NCI-H510A (cell line): ENCODE results near the gene PRKAR1B.

Source experiments
- DNase-seq: peaks from one replicate; lab custom pipeline; 2025; lab: John Stamatoyannopoulos, UW

PRKAR1B gene

DNA sequence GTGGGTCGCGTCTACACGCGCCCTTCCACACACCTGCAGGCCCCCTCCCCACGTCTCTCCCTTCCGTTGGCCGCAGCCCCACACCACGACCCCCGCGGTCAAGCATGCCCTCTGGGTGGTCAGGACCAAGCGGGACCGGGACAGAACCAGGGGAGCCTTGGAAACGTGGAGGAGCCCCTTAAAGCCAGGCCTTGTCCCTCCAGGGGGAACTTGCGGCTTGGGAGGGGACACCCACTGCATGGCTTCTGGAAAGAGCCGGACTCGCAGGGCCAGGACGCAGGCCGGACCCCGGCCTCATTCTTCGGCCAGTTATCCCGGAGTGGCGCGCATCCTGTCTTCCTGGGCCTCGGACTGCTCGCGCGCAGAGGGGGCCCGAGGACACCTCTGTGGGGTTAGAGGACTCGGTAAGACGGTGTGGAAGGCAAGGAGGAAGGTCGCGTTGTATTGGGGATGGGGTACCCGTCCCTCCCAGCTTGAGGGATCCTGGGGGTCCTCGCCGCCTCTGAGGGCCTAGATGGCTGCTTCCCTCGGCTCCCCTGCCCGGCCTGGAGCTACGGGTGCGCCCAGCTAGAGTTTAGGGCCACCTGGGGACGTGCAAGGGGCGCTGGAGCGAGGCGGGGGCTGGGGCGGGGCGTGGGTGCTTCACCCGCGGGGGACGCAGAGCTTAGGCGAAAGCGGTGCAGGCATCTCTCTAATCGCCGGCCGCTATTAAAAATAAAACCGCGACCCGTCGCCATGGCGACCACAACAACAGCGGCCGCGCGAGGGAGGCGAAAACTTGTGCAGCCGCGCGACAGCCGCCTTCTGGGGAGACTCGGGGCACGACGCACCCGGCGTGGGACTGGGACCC is 205.6 kb downstream of the PRKAR1B start:
- DNase-seq, result no peak

DNA sequence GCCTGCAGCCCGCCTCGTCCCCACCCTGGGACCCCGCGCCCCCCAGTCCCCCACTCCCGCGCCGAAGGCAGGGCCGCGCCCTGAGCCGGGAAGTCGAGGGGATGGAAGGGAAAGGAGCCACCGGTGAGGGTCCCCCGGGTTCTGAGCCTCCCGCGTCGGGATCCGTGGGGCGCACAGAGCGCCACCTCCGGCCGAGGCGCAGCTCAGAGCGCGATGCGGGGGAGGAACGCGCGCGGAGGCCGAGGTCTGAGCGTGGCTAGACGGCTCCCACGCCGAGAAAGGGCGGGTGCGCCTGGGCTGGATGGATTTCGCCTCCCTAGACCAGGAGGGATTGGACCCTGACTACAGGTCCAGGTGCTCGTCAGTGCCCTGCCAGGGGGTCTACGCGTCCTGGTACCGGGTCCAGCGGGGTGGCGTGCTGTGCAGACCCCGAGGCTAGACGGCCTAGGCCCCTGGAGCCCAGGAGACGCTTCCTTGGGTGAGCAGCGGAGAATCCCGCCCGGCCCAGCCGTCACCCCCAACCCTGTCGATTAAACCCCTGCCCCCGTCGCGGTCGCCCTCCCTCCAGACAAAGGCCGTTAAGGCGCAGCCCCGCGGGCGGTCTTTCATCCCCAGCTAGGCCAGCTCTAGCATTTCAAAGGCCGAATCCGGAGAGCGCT is 206.4 kb downstream of the PRKAR1B start:
- DNase-seq, result no peak

DNA sequence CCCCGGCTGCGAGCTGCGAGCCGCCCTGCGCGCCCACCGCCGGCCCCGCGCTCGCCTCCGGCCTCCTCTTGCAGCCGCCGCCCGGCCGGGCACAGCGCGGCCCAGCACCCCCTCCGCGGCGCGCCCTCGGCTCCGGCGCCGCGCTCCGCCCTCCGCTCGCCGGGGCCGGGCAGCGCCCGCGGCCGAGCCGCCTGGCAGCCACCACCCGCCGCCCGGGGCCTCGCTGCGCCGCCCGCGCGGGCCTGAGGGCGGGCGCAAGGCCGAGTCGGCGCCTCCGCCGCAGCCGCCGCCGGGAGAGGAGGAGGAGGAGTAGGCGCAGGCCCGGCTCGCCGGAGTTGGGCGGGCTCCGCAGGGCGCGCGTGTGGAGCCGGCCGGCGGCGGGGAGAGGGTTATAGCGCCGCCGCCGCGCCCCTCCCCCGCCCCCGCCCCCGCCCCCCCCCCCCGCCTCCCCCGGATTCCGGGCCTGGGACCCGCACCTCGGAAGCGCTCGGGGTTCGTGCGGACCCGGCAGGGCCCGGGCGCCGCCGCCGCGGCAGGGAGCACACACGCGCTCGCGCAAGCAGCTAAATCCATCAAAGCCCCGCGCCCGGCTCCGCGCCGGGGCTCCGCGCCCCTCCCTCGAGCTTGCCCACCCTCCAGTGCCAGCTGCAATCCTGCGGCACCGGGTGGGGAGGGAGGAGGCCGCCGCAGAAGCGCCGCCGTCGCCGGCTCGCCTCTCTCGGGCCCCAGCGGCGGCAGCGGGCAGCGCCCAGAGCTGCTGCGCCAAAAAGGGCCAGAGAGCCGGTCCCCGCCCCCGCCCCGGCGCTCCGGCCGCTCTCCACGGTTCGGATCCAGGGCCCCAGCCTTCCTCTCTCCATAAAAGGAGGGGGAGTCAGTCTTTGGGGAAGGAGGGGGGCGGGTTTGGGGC is 207.3 kb downstream of the PRKAR1B start, which contains the start of gene PDGFA:
TSS of gene PDGFA (minus strand) at position 363 of the 907 bp plus-strand sequence. CDS start 845 bp downstream, outside the sequence.
- DNase-seq, result no peak

DNA sequence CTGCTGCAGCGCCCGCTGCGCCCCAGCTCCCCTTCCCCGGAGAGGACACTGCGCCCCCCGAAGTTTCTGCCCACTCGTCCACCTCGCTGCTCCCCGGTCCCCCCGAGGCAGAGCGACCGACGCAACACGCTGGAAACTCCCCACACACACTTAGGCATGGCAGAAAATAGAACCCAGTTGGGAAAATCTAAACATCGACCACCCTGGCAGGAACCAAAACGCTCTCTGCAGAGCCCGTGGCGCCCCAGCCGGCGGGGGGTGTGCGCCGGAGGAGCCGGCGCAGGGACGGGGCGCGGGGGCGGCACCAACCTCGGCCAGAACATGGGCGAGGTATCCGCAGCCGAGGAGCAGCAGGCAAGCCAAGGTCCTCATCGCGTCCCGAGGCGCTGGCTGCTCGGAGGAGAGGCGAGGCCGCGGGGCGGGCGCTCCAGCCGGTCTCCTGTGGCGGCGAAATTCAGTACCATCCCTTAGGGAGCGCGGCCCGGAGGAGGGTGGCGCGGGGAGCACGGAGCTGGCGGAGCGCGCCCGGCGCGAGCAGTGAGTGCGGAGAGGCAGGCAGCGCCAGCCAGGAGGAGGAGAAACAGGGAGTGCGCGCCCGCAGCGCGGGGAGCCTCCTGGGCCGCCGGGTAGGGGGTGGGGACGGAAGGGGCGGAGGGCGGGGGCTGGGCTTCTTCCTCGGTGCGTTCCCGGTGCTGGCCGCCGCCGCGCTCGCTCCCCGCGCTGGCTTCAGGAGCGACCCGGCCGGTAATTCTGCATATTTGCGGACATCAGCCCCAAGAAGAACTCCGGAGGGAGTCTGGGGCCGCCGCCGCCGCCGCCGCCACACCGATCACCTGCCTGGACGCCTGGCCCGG is 208.2 kb downstream of the PRKAR1B start:
- no peak for DNase-seq

DNA sequence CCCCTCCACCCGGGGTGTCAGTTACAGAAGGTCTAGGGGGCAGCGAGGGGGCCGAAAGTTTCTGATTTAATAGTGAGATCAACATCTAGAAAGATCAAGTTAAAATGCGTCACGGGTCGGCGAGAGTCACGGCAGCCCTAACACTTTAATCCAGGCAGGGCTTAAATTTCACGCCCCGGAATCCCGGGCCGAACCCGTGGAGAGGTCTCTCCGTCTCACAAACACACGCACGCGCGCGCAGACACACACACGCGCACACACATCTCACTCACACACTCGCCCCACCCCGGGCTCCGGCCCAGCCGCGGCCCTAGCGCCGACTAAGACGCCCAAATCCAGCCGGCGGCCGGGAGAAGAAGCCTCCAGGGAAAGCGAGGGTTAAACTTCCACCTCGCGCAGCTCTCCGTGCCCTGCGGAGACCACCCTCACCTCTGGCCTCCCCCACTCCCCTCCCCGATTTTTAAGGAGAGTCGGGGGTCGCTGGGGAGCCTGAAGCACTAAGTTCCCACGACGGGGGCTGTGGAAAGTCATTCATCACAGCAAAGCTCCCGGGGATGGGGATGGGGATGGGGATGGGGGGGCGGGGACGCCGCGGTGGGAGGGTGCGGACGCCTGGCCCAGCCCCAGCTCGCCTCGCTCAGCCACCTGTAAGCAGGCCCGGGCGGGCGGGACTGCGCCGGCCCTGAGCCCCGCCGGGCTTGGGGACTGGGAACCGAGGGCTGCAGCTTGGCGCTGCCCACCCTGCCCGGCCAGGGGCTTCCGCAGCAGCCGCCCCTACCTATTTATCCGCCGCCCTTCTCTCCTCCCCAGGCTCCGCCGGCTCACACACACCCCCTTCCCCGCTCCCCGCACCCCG is 209.1 kb downstream of the PRKAR1B start:
- DNase-seq, result no peak

DNA sequence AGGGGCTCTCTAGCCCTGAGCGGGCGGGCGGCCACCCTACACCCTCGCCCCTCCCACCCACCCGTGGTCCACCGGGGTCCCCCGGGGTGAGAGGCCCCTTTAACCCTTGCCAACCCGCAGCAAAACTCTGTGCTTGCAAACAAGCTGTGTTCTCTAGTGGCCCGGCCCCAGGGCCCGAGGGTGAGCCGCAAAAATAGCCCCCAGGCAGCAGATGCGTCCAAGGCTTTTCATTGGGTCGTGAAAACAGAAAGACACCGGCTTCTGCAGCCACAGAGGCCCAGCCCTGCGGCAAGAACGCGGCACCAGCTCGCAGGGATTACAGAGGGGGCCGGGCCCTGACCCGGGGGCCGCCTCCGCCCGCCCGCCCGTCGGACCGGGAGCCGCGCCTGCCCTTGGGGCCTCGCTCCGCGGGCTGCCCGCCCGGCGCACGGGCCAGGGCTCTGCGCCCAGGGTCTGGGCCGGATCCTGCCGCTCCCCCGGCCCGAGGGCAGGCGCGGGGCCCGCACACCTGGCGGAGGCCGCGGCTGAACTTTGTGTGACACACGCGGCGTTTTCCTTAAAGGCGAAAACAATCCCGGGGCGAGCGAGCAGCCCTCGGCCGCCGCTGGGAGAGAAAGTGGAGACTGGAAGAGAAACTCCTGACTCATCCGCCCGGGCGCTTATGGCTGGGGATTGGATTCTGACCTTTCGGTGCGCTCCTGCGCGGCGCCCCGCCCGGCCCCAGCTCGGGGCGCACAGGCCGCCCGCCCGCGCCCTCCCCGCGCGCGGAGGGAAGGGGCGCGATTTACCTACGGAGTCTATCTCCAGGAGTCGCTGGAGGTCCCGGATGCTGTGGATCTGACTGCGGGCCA is 210.2 kb downstream of the PRKAR1B start:
- no peak for DNase-seq

DNA sequence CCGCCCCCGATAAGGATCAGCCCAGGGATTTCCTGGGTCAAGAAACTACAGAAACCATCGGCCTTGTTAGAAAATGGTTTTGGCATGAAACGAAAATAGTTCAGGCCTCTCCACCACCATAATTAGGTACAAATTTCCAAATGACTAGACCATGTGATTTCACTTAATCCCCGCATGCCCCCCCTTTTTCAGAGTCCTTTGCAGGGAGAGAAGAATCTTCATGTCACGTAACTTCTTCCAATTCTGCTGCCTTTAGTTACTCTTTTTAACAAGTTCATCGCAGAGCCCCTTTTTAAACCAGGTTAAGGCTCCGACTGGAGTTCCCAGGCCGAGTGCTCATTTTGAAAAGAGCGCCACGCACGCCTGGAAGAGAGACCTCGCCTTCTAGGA is 210.9 kb downstream of the PRKAR1B start:
- DNase-seq, result no peak

- no peak for DNase-seq
These were observed 211.5 kb downstream of the PRKAR1B start for GRCh38 chr7:515628-516027.

DNA sequence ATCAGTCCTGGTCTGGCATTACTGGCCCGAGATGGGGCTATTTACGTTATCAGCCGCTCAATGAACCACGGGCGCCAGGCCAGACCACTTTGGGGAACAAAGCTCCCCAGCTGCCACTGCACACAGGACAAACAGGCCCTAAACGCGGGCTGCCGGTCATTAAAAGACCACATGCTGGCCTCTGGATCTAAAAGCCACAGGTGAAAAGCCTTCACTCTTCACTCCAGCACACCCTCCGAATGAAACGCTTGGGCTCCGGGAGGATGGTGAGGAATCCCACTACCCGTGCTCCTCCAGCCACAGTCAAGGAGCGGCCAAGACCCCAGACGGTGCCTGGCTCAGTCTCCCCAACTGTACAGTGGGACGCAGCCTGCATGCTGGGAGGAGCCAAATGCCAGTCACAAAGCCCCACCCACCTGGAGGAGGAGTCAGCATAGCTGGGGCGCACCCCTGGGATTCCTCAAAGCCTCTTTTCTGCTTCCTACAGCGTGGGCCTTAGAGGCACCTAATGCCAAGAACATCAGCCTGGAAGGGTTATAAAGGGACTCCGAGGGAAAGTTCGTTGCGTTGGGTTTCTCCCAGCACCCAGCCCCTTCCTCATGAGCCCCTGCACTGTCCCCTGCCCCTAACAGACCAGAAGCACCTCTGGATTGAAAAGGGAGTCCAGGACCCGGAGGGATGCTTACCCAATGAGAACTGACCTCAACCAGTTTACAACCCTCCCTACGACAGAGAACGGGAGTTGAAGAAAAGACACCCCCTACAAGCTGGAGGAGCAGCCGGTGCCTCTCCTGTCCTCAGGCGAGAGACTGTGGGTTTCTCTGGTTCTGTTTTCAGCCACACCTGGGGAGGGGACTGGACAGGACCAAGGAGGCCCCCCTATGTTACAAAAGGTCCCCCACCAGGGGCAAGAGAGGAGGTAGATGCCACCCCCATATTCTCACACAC is 212.2 kb downstream of the PRKAR1B start:
- DNase-seq, result no peak

DNA sequence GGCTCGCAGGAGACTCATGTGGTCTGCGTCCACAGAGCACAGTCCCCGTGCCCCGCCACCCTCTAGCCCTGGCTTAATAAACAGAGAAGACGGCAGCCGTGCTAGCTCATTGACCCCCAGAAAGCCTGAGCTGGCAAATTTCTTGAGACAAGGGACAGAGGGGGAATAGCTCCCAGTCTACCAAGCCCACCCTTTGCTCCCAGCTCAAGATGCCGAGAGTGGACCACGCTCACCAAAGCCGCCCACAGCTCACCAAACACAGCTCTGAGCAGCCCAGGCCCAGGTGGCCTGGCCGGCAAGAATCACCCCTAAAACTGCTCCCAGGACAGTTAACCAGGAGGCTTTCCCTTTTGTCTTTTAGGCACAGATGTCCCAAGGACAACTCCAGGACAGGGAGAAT is 212.8 kb downstream of the PRKAR1B start:
- no peak for DNase-seq

- no peak for DNase-seq
These were observed 213.4 kb downstream of the PRKAR1B start for GRCh38 chr7:513521-514166.

DNA sequence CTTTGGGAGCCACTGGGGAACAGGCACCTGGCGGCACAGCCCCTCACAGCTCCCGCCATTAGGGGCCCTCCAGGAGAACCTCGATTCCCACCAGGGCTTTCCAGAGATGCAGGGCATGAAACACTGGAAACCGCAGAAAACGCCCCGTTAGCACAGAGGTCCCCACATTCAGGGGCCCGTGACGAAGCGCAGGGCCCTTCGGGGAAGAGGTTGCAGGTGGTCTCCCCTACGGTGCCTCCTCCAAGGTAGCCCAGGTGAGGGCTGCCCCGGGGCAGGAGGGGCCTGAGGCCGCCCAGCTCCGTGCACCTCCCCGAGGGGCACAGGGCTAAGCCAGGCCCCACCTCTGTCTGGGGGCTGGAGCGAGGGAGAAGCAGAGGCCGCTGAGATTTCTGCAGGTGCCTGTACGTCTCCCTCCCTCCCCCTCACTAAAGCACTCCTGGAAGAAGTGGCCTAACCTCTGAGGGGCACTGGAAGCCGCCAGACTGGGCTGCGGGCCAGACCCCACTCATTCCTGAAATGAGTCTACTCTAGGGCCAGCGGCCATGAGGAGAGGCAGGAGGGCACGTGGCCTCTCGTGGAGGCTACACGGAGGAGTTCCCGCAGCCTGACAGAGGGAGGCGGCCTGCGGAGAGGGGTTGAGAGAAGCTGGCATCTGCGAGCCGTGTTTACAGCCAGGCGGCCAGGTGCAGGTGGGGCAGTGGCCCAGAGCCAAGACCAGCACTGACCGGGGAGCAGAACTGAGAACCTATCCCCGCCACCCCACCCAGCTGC is 214.4 kb downstream of the PRKAR1B start:
- DNase-seq, result no peak

DNA sequence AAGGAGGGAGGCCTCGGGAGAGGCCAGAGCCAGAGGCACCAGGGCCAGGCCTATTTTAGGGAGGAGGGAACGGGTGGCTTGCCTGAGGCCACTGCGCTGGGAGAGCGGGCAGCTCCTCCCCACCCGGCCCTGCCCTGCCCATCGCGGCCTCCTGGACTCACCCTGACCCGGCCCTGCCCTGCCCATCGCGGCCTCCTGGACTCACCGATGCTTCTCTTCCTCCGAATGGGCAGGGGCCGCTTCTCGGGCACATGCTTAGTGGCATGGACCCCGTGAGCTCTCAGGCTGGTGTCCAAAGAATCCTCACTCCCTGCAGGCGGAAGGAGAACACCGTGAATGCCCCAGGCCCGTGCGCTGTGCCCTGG is 215.0 kb downstream of the PRKAR1B start:
- DNase-seq, result no peak

DNA sequence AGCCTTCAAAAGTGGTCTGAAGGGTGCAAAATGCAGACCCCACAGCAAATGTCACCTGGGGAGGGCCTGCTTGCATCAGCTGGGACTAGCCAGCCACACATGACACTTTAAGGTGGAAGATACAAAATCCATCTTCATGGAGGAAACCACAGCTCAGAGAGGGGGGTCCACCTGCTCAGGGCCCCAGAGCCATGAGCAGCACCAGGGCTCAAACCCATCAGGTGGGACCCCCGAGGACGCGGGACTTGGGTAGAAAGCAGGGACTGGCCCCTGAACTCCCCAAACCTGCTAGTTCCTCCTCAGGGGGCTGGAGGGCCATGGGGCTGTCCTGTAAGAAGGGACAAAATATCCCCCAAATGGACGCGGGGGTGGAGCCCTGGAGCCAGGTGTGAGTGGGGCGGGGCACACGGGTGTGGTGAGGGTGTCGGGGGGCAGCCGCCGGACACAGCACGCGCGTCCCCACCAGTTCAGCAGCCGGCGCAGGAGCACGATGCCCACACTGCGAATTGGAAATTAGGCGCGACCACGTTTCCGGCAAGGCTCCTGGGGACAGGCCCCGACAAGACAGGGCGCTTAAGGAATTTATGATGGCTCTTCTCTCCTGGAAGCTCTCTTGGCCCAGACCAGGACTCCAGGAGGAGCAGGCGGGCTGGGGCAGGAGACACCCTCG is 215.5 kb downstream of the PRKAR1B start:
- DNase-seq, result no peak

DNA sequence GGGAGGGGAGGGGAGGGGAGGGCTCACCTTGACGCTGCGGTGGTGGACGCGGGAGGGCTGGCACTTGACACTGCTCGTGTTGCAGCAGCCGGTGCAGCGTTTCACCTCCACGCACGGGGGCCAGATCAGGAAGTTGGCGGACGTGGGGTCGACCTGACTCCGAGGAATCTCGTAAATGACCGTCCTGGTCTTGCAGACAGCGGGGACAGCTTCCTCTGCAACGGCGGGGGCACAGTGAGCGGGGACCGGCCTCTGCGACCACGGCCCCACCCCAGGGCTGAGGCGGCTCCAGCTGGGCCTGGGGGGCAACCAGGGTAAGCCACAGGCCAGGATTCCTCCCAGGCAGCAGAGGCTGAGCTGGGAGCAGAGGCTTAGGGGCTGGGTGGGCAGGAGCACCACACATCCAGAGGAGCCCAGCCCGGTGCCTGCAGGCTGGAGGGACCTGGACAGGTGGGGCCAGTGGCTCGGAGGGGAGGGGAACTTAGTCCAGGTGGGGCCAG is 216.2 kb downstream of the PRKAR1B start:
- DNase-seq, result no peak

GRCh38 chr7:510131-510481 is 217.0 kb downstream of the PRKAR1B start:
- DNase-seq, result no peak
